GM12865 (cell line): ENCODE data around the gene TMEM38A.

Source experiments
- DNase-seq: peaks from one replicate; pipeline ENCODE4 v3.0.0; 2010; ENCODE audit warnings: low read depth
- H3K4me3 ChIP-seq: 2 replicates; pipeline ENCODE4 v1.5.1; 2011; ENCODE audit warnings: mild to moderate bottlenecking, low read depth, low read length, control low read depth
- TF ChIP-seq, protein P1 (sequence below): IDR thresholded peaks from 2 replicates; pipeline ENCODE4 v1.5.1; 2011; ENCODE audit warnings: low read length, control low read depth, low read depth, inconsistent platforms; ENCODE audit not compliant: insufficient read depth; ENCODE audit errors: missing control alignments

The TMEM38A gene

DNA sequence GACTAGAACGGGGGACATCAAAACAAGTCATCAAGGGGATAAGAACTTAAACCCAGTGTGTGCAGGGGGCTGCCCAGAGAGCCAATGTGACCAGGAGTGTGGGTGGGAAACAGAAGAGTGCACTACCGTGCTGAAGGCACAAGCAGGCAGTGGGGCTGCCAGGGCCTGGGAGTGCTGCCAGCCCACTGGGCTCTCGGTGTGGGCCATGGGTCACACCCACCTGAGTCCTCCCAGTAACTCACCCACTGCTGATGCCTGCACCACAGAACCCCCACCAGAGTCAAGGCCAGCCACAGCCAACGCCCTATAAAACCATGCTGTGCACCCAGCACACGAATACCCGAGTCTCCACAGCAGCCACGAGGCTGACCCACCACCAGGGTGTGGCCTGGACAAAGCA lies 41.5 kb upstream of the TMEM38A start:
- no peak for DNase-seq
- TF ChIP-seq, protein P1, sequence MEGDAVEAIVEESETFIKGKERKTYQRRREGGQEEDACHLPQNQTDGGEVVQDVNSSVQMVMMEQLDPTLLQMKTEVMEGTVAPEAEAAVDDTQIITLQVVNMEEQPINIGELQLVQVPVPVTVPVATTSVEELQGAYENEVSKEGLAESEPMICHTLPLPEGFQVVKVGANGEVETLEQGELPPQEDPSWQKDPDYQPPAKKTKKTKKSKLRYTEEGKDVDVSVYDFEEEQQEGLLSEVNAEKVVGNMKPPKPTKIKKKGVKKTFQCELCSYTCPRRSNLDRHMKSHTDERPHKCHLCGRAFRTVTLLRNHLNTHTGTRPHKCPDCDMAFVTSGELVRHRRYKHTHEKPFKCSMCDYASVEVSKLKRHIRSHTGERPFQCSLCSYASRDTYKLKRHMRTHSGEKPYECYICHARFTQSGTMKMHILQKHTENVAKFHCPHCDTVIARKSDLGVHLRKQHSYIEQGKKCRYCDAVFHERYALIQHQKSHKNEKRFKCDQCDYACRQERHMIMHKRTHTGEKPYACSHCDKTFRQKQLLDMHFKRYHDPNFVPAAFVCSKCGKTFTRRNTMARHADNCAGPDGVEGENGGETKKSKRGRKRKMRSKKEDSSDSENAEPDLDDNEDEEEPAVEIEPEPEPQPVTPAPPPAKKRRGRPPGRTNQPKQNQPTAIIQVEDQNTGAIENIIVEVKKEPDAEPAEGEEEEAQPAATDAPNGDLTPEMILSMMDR = no peak
- no peak overlapping the region for H3K4me3 ChIP-seq

DNA sequence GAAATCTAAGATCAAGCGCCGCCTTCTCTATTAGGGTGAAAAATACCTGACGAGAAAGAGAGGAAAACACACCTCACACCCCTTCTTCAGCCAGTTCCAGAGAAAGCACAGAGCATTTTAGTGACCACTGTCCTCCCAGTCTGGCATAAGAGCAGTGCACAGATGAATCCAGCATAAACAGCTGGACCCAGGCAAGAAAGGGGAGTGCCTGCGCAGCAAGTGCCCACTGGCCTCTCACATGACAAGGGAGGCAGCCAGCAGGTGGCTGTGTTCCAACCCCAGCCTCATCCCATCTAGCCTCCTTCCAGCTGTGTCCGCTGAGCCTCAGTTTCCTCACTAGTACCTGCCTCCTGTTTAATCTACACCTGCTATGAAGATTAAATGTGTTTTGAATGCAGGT lies 40.9 kb upstream of the TMEM38A start:
- TF ChIP-seq, protein P1 = no peak
- DNase-seq = no peak
- no peak overlapping the region for H3K4me3 ChIP-seq

DNA sequence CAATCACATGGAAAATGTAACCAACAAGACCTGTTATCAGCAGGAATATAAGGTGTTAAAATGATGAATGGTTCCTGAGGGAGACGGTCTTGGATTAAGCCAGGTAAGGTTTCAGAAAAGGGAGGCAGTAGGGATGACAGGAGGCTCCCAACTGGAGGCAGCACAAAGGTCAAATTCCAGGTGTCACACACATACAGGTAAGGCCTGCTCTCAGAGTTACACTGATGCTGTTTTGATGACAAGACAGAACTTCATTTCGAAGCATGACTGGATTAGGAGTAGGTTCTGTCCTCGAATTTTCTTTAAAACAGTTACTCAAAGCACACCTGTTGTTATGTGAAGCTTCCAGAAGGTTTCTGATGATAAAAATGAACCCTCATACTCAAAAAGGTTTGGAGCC lies 40.4 kb upstream of the TMEM38A start:
- TF ChIP-seq, protein P1 = no peak
- no peak overlapping the region for H3K4me3 ChIP-seq
- DNase-seq = no peak

DNA sequence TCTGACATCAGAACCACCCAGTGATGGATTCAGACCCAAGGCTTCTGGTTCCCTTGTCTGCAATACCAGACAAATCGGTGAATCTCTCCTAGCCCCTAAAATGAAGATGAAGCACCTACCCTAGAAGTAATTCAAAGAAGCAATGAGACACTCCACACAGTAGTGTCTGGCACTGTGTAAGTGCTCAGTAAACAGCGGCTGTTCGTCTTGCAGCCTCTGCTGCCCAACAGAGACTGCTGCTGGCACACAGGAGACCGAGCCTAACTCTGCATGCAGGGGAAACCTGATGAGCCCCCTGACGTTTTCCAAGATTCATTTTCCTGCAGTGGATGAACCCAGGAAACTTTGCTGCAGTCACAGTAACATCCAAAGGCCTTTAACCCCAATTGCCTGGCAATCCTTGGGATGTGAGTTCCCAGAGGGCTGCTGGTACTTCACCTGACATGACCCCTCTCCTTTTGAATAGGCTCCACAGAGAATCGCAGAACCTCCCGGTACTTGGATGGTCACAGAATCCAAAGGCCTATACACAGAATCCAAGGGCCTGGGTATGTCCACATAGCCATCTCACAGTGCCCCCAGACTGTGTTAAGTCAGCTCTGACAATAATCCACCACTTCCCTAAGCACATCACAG lies 39.7 kb upstream of the TMEM38A start:
- TF ChIP-seq, protein P1 = no peak
- no peak for DNase-seq
- H3K4me3 ChIP-seq = no peak overlapping the region

DNA sequence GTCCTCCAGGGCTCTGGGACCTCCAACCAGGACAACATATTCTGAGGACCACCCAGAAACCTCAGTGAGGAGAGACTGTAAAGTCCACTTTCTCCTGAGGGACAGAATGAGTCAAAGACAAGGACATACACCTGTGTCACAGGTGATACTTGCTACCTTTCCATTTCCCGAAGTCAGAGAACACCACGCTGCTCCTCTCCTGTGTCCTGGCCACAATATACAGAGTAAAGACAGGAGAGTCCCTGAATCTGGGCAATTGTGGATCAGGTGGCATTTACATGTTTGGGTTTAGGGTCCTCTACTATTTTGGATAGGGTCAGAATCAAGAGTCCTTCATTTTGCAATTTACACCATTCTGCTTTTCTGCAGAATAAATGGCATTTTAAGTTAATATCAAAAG lies 37.9 kb upstream of the TMEM38A start:
- DNase-seq = no peak
- no peak overlapping the region for H3K4me3 ChIP-seq
- TF ChIP-seq, protein P1 = no peak

DNA sequence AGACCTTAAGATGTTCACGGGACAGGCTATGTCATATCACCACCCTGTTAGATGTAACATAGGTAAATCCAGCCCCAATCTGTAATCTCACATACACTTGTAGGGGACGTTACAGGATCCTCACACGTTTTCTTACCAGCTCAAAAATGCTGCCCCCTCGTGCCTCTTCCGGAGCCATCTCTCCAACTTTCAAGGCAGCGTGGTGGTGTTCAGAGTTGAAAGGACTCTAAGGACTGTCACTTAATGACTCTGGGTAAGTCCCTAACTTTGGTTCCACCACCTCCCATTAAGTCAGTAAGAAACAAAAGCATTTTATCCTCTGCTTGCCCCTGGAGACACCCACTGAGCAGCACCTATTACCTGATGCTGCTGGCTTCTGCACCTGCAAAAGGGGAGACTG lies 37.4 kb upstream of the TMEM38A start:
- TF ChIP-seq, protein P1 = peak; percentile 36

DNA sequence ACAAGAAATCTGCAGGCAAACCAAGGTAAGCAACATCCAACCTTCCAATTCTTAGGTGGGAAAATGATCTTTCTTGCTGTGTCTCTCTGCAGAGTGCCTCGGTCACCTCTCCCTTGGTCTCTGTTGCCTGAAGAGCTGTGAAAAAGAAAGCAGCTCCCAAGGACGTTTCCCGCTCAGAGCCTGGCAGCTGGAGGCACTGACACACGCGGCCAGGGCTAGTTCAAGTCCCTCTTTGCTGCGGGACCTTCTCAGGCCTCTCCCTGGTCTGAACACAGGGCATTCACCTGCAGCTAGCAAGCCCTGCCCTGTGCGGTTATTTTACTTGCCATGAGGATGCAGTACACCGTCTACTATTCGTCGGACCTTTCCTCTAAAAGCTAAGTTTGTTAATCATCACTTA lies 36.7 kb upstream of the TMEM38A start:
- no peak overlapping the region for H3K4me3 ChIP-seq
- no peak for DNase-seq
- TF ChIP-seq, protein P1 = no peak

More for the DNA sequence above, 37.4 kb upstream of the TMEM38A start:
- DNase-seq = peak; percentile 87
- no peak overlapping the region; the same call in 1 of the 2 replicates for H3K4me3 ChIP-seq
